SU-DHL-6 (cell line): Measurements from ENCODE around the gene PI4KA.
"Not testable (repeated sequence)": the region's sequence is repeated elsewhere in the genome, so short reads cannot be mapped to it uniquely, and the experiment has no call there.

Source experiments
- EZH2phosphoT487 ChIP-seq: fragments of 200-600 bp; sonication (generic), shearing (Covaris generic); conservative IDR thresholded peaks from 2 replicates; pipeline ENCODE4 v1.6.1; 2018; ENCODE audit warnings: mild to moderate bottlenecking, antibody characterized with exemption, low read length, moderate library complexity, mixed read lengths
- TF ChIP-seq, protein P1 (sequence below): fragments of 200-600 bp; sonication (generic); IDR thresholded peaks from one replicate; pipeline ENCODE4 v1.5.1; 2017; ENCODE audit warnings: antibody characterized with exemption, mild to moderate bottlenecking, low read length, moderate library complexity; ENCODE audit not compliant: insufficient read depth, poor library complexity, severe bottlenecking

DNA sequence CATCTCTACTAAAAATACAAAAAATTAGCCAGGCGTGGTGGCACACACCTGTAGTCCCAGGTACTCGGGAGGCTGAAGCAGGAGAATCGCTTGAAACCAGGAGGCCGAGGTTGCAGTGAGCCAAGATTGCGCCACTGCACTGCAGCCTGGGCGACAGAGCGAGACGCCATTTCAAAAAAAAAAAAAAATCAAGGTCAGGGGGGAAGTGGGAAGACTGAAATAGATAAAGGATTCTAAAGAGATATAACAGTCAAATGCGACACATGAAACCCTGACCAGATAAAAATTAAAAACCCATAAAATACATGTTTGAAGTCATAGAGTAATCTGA, 89.2 kb downstream of the PI4KA start:
- TF ChIP-seq, protein P1, sequence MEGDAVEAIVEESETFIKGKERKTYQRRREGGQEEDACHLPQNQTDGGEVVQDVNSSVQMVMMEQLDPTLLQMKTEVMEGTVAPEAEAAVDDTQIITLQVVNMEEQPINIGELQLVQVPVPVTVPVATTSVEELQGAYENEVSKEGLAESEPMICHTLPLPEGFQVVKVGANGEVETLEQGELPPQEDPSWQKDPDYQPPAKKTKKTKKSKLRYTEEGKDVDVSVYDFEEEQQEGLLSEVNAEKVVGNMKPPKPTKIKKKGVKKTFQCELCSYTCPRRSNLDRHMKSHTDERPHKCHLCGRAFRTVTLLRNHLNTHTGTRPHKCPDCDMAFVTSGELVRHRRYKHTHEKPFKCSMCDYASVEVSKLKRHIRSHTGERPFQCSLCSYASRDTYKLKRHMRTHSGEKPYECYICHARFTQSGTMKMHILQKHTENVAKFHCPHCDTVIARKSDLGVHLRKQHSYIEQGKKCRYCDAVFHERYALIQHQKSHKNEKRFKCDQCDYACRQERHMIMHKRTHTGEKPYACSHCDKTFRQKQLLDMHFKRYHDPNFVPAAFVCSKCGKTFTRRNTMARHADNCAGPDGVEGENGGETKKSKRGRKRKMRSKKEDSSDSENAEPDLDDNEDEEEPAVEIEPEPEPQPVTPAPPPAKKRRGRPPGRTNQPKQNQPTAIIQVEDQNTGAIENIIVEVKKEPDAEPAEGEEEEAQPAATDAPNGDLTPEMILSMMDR, result not testable (repeated sequence)
- TF ChIP-seq EZH2phosphoT487, result not testable (repeated sequence)
